Measurements from ENCODE around the gene LIPH. TPM values are rescaled to one million over a fixed set of nuclear protein-coding genes. Genes with fewer than 3 reads are reported as not detected.
"Not testable (repeated sequence)": the region's sequence is repeated elsewhere in the genome, so short reads cannot be mapped to it uniquely, and the experiment has no call there.

Gene LIPH
- total RNA-seq, 2 donors from 2014 or later = 0.41 to 0.47 TPM

GRCh38 chr3:185585518-185585858 lies 33.1 kb upstream of the LIPH start:
- Histone ChIP-seq H3K4me1 (peaks cover 0 to 23% of the 10 kb centered on the region in 2 donors), H3K27ac (peak overlapping the region; percentile 91 to 99), H3K9me3 (no peaks in the 10 kb centered on the region), H3K4me3 (peak overlapping the region; percentile 35 to 91), H3K36me3 (no peaks in the 10 kb centered on the region), H3K27me3 (no peaks in the 10 kb centered on the region)
- no peak for DNase-seq (ENCODE audit: low spot score)
- TF ChIP-seq, protein P1, sequence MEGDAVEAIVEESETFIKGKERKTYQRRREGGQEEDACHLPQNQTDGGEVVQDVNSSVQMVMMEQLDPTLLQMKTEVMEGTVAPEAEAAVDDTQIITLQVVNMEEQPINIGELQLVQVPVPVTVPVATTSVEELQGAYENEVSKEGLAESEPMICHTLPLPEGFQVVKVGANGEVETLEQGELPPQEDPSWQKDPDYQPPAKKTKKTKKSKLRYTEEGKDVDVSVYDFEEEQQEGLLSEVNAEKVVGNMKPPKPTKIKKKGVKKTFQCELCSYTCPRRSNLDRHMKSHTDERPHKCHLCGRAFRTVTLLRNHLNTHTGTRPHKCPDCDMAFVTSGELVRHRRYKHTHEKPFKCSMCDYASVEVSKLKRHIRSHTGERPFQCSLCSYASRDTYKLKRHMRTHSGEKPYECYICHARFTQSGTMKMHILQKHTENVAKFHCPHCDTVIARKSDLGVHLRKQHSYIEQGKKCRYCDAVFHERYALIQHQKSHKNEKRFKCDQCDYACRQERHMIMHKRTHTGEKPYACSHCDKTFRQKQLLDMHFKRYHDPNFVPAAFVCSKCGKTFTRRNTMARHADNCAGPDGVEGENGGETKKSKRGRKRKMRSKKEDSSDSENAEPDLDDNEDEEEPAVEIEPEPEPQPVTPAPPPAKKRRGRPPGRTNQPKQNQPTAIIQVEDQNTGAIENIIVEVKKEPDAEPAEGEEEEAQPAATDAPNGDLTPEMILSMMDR (IDR thresholded peaks at IDR 0.05) = no peak

GRCh38 chr3:185584686-185585085 lies 32.3 kb upstream of the LIPH start:
- Histone ChIP-seq H3K9me3 (no peaks in the 10 kb centered on the region), H3K27ac (no peak overlapping the region), H3K4me3 (no peak overlapping the region), H3K4me1 (peaks cover 0 to 23% of the 10 kb centered on the region in 2 donors), H3K36me3 (no peaks in the 10 kb centered on the region), H3K27me3 (no peaks in the 10 kb centered on the region)
- DNase-seq (ENCODE audit: low spot score) = no peak
- TF ChIP-seq, protein P1 (IDR thresholded peaks at IDR 0.05) = no peak

GRCh38 chr3:185583925-185584324 lies 31.5 kb upstream of the LIPH start:
- TF ChIP-seq, protein P1 (IDR thresholded peaks at IDR 0.05) = no peak
- peaks cover 0 to 16% of the 10 kb centered on the region in 2 donors for H3K4me1 ChIP-seq
- DNase-seq (ENCODE audit: low spot score) = no peak
- H3K4me3 ChIP-seq = no peak overlapping the region
- no peaks in the 10 kb centered on the region for H3K9me3 ChIP-seq
- H3K36me3 ChIP-seq = no peaks in the 10 kb centered on the region
- no peak overlapping the region for H3K27ac ChIP-seq
- no peaks in the 10 kb centered on the region for H3K27me3 ChIP-seq

GRCh38 chr3:185582871-185583270 lies 30.5 kb upstream of the LIPH start:
- peaks cover 0 to 7% of the 10 kb centered on the region in 2 donors for H3K4me1 ChIP-seq
- TF ChIP-seq, protein P1 (IDR thresholded peaks at IDR 0.05) = no peak
- no peaks in the 10 kb centered on the region for H3K36me3 ChIP-seq
- H3K27ac ChIP-seq = no peak overlapping the region
- H3K27me3 ChIP-seq = no peaks in the 10 kb centered on the region
- DNase-seq (ENCODE audit: low spot score) = no peak
- no peak overlapping the region for H3K4me3 ChIP-seq
- no peaks in the 10 kb centered on the region for H3K9me3 ChIP-seq

DNA sequence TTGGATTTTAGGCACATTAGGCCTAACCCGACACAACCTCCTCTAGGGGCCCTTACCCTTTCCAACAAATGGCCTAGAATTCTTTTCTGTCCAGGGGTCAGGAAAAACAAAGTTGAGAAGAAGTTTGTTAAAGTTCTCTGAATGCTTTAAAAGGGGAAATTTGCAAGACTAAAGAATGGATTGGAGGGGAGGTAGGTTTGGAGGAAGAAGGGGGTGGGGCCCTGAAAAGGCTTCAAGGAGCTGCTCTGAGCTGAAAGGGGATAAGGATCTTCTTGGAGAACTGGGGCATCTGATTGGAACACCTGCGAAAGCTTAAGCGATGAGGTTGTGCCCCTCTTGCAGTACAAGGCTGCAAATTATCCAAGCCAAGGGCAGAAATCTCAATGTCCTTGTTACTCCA lies 29.8 kb upstream of the LIPH start:
- Histone ChIP-seq H3K36me3 (no peaks in the 10 kb centered on the region), H3K4me3 (no peak overlapping the region)
- TF ChIP-seq, protein P1 (IDR thresholded peaks at IDR 0.05) = no peak

DNA sequence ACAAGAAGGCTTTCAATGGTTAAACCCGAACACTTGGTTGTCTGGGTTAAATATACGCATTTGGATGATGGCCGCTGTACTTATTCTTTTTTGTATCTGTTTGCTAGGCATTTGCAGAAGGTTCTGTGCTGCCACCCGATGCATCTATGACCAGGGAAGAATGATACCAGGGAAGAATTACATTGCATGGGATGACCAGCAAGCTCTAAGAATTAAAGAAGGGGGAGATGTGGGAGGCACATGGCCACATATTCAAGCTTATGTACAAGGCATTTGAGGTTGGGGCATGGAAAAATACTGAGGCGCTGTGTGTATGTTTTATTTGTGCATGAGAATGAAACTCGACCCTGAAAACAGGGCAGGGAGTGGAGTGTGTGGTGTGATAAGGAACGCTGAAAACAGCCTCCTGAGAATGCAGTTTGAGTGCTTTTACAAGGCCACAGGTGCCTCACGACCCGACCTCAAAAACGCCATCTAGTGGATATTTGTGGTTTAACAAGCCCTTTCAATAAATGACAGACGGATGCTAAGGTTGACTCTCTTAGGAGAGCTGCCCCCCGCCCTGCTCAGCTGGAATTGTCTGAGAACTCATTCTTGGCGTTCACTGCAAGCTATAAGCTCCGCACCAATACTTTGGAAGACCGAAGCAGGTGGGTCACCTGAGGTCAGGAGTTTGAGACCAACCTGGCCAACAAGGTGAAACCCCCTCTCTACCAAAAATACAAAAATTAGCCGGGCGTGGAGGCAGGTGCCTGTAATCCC lies 22.9 kb upstream of the LIPH start:
- H3K36me3 ChIP-seq; H3K4me3 ChIP-seq; H3K4me1 ChIP-seq; DNase-seq (ENCODE audit: low spot score); H3K27ac ChIP-seq; H3K27me3 ChIP-seq: not testable (repeated sequence)
- TF ChIP-seq, protein P1 (IDR thresholded peaks at IDR 0.05) = peak; percentile 47 to 65
- peaks cover 0 to 13% of the 10 kb centered on the region in 2 donors for H3K9me3 ChIP-seq

More for the DNA sequence above, 29.8 kb upstream of the LIPH start:
- no peaks in the 10 kb centered on the region for H3K27me3 ChIP-seq
- no peak for DNase-seq (ENCODE audit: low spot score)
- H3K4me1 ChIP-seq = peaks cover 0 to 6% of the 10 kb centered on the region in 2 donors
- H3K27ac ChIP-seq = no peak overlapping the region
- H3K9me3 ChIP-seq = no peaks in the 10 kb centered on the region

Data from right atrium auricular region (tissue), 2 donors.